NCI-H82 (cell line): ENCODE results near the gene IFT57.

ENCODE experiments used
- DNase-seq: peaks from one replicate; lab custom pipeline; 2025; lab: John Stamatoyannopoulos, UW

IFT57 gene

GRCh38 chr3:108219336-108219735 lies 2.9 kb downstream of the IFT57 start:
- no peak for DNase-seq

DNA sequence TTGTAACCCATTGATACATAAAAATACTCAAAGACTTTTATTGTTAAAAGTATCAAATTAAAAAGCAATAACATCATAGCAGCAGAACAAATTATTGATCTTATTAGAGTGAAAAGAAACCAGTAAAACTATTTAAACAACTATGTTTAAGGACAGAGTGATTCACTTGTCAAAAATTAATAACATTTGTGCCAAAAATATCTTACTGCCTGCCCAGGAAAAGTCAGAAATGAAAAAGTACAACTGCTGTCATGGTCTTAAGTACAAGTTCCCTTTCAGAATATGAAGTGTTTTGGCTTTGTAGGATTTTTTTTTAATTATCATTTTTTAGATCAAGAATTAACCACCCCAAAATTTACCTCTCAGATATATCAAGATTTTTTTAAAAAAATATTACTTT lies 3.4 kb downstream of the IFT57 start:
- DNase-seq: no peak

GRCh38 chr3:108215871-108216270 lies 6.4 kb downstream of the IFT57 start:
- no peak for DNase-seq

- no peak for DNase-seq
These were observed 12.6 kb downstream of the IFT57 start for GRCh38 chr3:108209579-108209978.

DNA sequence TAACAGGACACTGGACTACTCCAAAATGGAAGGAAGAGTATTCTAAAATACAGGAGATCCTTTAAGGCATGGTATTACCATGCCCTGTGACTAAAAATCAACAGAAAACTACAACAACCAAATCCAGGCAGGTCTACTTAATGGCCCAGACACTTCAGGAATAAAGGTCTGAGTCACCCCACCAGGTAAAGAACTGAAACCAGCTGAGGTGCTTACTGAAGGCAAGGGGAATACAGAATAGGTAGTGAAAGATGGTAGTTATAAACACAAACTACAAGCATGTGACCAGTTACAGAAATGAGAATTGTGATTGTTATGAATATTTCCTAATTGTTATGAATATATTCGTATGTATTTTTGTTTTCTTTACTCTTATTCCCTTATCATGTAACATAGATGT lies 13.4 kb downstream of the IFT57 start:
- DNase-seq: no peak

GRCh38 chr3:108202834-108203233 lies 19.4 kb downstream of the IFT57 start:
- peak; percentile 18 for DNase-seq

DNA sequence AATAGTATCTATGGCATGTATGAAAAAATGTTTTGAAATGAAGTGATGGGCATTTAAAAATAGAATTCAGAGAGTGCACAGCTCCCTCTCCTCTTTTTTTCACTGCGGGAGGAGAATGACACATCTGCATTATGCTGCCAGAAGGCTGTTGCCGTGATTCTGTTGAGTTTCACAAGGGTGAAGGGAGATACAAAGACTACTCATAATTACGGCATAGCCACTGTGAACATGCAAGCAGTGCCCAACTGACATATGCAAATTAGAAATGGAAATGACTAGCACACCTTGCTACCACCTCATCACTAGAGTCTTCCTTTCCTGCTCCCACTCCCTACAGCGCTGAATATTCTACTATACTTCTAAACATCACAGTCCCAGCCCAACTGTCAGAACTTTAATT lies 20.1 kb downstream of the IFT57 start:
- no peak for DNase-seq

- no peak for DNase-seq
These were observed 21.0 kb downstream of the IFT57 start for GRCh38 chr3:108201258-108201657.

DNA sequence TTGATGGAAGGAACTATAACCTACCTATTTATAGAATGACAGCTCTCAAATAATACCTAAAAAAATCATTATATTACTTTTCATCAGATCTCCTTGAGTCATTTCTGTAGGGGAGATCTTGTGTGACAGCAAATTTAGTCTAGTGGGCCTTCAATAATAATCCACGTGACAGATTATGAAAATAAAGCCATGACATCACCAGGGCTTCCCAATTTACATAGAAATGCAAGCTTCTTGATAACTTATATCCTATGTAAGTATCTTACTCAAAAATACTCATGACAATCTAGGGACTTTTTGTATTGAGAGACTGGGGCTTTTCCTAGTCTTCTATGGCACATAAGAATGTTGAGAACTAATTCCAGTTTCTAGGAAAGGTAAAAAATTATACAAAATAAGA lies 21.6 kb downstream of the IFT57 start:
- DNase-seq: no peak

- no peak for DNase-seq
These were observed 22.2 kb downstream of the IFT57 start for GRCh38 chr3:108200024-108200423.

GRCh38 chr3:108191394-108191793 lies 30.8 kb downstream of the IFT57 start:
- DNase-seq: no peak

DNA sequence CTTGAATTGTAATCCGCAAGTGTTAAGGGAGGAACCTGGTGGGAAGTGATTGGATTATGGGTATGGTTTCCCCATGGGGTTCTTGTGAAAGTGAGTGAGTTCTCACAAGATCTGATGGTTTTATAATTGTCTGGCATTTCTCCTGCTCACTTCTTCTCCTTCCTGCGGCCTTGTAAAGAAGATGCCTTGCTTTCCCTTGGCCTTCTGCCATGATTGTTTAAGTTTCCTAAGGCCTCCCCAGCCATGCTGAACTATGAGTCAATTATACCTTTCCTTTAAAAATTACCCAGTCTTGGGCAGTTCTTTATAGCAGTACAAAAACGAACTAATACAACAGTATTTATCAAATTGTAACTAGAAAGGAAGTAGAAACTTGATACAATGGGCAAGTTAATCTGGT lies 31.9 kb downstream of the IFT57 start:
- peak; percentile 23 for DNase-seq

DNA sequence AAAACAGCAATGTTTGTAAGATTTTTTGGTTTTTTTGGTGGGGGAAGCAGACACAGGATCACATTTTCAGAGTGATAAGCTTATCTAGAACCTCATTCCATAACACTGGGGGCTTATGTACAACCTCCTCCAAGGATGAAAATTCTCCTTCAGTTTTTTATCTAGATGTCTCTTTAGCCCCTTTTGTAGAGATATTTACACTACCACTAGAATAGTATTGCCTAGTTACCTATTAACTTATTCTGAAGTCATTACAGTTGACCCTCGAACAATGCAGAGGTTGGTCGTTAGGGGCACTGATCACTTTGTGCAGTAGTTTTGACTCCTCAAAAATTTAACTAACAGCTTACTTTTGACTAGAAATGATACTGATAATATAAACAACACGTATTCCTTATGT lies 32.8 kb downstream of the IFT57 start:
- no peak for DNase-seq

DNA sequence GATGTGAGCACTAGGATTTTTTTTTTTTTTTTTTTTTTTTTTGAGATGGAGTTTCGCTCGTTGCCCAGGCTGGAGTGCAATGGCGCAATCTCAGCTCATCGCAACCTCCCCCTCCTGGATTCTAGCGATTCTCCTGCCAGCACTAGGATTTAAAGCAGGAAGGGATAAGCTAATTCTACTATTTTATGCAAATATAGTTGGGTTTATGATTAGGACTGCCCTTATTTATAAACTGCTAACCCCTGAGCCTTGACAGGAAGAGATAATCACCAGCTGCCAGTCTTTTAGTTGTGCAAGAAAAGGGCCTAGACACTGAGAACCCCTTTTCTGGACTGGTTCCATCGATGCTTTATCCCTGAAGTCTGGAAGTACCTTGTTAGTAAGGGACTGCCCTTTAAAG lies 36.7 kb downstream of the IFT57 start:
- DNase-seq: no peak

- DNase-seq: no peak
These were observed 37.4 kb downstream of the IFT57 start for GRCh38 chr3:108184824-108185223.

DNA sequence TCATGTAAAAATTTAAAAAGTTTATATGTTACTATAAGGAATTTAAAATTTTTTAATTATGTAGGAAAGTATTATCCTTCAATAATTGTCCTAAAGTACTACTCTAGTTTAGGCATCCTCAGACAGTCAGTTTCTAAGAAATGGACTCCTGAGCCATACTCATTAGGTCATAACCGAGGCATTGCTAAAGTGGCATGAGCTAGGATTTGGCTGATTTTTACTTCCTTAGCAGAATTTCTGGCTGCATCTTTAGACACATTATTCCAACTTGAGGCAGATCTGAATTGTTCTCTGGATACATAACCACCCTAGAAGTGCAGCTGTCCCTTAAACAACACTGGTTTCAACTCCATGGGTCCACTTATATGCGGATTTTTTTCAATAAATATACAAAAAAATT lies 38.3 kb downstream of the IFT57 start:
- no peak for DNase-seq

- DNase-seq: no peak
These were observed 39.0 kb downstream of the IFT57 start for GRCh38 chr3:108183181-108183580.

- DNase-seq: no peak
These were observed 39.9 kb downstream of the IFT57 start for GRCh38 chr3:108182339-108182738.

- DNase-seq: no peak
These were observed 41.1 kb downstream of the IFT57 start for GRCh38 chr3:108181172-108181571.

- no peak for DNase-seq
These were observed 42.0 kb downstream of the IFT57 start for GRCh38 chr3:108180194-108180593.

GRCh38 chr3:108178676-108179075 lies 43.5 kb downstream of the IFT57 start:
- DNase-seq: no peak

GRCh38 chr3:108177536-108177935 lies 44.7 kb downstream of the IFT57 start:
- DNase-seq: no peak

- DNase-seq: no peak
These were observed 46.9 kb downstream of the IFT57 start for GRCh38 chr3:108175352-108175751.

DNA sequence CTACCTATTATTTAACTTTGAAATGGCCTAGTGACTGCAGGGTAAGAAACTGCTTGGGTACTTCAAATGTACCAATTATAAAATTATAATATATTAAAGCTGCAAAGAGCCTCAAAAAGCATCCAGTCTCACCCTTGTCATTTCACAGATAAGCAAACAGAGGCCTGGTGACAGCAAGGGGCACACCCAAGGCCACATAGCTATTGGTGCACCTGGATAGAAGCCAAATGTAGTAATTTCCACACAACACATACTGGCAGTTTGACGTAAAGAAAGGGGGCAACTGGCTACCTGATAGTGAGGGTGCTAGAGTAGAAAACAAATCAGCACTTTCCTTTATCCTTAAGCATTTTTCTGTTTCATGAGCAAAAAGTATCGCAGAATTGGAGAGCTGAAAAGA lies 51.1 kb downstream of the IFT57 start:
- no peak for DNase-seq

DNA sequence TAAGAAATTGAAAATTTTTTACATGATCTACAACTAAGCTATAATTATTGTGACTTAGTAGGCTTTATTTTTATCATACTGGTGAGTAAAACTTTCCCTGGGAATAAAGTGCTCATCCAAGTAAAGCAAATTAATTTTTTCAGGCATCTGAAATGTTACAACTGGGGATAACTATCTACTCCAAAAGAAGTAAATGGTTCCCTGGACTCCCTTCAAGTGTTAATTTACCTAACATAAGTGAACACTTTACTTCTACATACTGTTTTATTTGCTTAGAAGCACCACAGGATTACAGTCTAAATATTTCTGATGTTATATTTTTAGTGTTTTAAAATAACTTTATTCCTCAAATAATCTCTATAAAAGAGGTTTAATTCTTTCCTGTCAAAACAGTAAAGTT lies 57.8 kb downstream of the IFT57 start:
- DNase-seq: no peak
